HG03558 (cell line): ENCODE data around the gene HOXB13.

Experiments used
- ATAC-seq: cut with Tn5 transposase; IDR thresholded peaks from one replicate; pipeline ENCODE4 v1.9.1; 2021; ENCODE audit warnings: moderate number of reproducible peaks; ENCODE audit not compliant: unreplicated experiment; ENCODE audit errors: extremely low read depth

Gene HOXB13

DNA sequence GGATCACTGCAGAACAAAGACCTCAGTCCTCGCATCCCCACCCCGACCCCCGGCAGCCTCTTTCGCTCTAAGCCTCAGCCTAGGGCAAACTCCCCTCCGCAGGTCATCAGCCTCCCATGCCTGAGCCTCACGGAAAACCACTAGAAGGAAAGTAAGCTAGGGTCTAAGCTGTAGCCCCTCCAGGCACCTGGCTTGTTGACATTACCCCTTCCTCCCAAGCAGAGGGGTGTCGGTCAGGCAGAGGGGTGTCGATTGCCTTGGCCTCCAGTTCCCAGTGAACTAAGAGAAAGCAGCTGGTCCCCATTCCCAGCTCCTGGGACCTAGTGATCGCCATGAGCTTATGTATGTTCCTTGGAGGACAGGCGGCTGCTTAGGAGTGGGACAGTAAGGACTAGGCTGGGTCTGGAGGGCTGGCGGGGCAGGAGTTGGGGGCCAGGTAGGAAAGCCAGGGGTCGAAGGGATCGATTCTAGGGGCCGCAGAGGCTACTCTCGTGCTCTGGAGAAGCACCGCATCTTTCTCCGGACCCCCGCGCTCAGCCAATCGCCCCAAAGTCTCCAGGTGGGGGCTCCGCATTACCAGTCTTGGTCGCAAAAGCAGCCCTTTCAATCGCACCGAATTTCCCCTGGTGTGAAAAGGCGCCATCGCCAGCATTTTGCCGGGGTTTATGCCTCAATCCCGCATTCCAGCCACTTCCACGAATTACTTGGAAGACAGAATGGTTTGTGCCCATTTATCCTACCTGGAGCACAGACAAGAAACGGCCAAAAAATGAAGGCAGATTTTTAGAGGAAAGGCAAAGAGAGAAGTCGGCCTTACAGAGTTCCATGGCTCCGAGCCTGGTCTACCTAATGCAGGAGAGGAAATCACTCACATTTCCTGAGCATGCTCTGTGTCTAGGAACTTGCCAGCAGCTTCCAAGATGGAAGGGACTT, 21.3 kb upstream of the HOXB13 start:
- ATAC-seq = no peak

DNA sequence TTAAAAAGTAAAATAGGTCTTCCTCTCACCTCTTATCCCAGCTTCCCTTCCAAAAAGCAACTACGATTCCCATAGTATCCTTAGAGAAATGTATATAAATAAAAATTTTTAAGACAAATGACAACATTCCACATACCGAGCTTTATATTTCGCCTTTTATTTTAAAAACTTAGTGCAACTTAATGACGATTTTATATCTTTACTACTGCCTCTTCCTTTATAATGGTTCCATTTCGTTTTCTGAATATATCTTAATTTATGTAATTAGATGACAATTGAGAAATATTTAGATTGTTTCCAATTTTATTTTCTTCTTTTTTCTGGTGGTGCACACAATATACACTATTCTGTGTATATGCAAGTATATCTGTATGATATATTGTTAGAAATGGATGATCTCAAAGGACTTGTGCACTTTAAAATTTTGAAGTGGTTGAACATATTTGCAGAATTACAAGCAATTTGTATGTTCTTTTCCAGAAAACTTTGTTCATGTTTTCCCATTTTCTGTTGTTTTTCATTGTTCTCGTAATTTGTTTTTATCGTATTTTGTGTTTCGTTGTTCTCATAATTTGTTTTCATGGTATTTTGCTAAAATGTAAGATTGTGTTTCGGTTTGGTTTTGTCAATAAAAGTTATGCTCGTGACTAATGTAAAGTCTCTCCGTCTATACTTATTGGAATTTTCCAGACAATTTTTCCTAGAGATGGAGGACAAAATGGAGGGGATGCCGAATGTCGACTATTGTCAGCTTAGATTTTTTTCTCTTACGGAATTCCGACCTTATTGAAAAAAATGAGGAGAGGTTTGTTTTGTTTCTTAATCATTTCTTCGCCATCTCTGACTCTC, 20.4 kb upstream of the HOXB13 start:
- no peak for ATAC-seq

DNA sequence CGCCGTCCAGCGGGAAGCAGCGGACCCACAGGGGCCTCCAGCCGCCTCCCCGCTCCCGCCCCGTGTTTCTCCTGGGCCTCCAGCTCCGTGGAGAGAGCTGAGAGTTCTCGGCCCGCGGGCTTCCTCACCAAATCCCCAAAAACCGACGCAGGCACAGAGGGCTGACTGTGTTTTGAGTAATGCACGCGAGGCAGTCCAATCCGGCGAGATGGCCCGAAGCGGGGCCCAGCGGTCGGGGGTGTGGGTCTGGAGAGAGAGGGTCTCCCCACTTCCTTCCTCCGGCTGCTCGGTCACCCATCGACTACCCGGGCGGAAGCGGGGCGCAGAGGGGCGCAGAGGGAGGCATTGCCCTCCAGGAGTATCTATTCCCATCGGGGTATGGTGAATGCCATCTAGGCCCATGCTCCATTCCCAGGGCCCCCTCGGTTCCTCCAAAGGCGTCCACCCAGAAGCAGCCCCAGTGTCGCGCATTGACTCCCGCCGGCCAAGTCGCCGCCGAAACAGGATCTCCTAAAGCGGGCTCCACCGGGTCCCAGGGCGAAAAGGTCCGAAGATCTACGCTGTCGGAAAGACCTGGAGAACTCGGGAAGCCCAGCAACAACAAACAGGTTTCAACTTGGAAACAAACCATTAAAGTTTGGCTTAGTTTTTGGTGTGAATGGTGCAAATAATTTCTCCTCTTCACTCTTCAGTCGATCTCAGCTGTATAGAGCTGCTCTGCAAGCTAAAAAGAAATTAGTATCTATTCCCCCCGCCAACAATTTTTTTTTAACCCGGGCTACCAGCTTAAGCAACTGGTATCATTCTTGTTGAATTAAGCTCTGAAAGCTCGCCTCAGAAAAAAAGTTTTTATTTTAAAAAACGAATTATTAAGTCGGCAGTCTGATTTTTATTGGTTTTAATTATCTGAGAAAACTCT, 19.2 kb upstream of the HOXB13 start:
- no peak for ATAC-seq

DNA sequence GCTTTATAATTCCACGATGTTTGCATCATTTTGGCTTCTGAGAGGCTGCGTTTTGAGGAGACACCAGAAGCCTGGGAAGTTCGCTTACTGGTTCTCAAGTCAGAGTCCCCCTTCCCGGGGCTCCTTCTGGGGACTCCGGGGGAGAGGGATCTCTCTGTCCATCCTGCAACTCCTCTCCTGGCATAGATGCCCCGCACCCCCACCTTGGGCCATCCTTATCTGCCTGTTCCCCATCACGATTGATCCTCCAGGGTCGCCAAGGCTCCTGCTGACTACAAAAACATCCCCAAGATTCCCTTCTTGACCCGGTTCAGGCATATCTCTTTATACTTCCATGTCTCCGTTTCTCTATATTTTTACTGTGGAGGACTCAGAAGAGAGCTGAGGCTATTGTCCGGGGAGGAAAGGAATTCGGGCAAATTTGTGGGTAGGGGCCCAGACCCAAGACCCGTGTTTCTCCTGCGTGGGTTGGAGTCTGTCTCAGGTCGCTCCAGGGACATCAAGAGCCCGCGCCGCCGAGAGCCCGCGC, 18.4 kb upstream of the HOXB13 start:
- ATAC-seq = no peak

DNA sequence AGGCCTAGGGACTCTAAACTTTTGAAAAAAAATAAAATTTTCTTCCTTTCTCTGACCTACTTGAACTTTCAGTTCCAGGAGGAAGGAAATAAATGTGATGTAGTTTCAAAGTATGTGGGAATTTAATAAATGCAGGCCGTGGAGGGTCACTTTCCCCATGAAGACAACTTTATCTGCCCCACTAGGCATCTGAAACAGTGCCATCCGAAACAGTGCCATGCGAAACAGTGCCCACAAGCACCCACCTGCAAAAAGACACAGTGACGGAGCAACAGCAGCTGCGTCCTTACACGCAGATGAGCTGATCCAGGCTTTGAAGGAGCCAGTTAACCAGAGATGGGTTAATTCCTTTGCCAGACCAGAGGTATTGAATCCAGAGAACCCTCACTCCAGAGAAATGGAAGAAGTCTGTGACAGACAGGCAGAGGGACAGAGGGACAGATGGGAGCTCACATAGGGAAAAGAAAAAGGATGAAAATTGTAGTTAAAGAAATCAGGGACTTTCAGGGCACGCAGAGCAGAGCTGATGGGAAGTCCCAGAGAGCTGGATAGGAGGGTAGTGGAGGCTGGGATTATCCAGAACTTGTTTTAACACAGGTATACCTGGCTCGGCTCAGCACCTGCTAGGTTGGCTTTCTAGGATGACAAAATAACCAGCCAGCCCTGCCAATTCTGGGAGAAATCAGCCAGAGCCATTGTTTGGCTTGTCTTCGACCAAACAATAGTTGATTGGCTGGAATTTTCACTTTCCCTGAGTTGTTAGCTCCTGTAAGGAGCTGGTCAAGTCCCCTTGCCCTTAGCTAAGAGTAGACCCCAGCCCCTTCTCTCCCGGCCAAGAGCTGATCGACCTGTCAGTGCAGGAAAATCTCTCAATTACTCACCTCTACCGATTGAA, 17.1 kb upstream of the HOXB13 start:
- ATAC-seq = no peak

DNA sequence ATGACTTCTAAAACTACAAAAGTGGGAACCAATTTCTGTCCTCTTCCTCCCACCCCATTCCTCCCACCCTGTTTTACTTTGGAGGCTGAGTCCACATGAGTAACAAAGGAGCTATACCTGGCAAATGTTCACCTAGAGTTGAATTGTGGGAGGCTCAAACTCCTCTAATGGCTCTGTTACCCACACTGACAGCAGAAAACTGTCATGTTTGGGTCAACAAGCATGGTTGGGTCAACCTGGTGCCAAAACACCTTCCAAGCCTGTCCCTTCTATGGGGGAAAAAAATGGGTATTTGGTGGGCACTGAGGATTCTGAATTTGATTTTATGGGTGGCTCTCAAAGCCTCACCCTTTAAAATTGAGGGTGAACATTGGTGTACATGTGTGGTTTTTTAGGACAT, 12.0 kb upstream of the HOXB13 start:
- no peak for ATAC-seq

DNA sequence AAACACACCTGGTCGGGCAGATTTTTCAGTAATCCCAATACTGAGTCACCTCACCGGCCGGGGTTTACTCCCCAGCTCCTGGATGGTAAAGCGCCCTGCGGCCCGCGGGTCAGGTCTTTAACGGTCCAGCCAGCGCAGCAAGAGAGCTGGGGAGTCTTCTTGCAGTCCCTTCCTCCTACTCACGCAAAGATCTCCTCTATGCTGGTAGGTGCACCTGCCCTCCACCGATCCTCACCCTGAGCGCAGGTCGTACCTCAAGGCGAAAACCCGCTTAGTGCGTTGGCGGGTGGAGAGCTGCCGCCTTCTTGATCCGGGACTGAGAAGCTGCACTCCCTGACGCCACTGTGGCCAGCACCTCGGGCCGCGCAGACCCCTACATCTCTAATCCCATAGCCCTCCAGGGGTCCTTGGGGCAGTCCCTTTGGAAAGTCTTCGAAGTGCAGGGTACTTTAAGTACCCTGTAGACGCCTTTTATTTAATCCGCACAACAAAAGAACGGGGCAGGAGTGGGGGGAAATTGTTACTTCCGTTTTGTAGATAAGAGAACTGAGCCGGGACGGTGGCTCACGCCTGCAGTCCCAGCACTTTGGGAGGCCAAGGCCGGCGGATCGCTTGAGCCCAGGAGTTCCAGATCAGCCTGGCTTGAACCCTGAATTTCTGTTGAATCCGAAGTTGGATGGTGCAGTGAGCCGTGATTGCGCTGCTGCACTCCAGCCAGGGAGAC, 10.4 kb upstream of the HOXB13 start:
- ATAC-seq = no peak

DNA sequence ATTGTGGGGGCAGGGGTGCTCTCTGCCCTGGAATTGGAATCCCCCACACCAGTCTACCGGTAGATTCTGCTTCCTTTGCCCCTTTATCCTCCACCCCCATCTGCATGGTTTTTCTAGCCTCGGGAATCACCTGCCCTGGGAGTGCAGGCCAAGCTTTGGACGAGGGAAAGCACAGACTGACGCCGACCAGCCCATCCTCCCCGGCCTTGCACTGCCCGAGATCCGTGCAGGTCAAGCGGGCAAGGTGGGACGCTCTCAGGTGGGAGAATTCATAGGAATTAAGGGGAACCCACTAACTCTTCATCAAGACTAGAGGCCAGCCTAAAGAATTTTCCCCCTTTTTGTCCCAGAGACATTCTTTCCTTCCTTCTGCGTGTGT, 9.9 kb upstream of the HOXB13 start:
- no peak for ATAC-seq

DNA sequence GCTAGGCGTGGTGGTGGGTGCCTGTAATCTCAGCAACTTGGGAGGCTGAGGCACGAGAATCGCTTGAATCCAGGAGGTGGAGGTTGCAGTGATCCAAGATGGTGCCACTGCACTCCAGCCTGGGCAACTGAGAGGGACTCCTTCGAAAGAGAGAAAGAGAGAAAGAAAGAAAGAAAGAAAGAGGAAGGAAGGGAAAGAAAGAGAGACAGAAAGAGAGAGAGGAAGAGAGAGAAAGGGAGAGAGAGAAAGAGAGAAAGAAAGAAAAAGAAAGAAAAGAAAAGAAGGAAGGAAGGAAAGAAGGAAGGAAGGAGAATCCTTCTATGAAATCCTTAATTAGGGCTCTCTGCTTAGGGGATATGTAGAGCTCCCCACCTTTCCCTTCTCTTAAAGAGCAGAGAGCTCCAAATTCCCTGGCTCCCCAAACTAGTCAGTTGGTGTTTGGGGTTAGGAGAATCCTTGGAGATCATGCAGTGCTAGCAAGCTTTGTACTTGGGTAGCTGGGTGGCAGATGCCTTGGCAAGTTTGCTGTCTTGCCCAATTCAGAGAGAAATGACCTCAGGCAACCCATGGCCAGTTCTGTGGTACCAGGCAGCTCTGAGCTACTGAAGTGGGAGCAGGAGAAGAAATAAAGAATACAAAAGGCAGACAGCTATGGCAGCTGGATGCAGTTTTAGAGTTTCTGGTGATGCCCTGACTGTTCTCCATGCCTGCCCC, 8.9 kb upstream of the HOXB13 start:
- no peak for ATAC-seq

DNA sequence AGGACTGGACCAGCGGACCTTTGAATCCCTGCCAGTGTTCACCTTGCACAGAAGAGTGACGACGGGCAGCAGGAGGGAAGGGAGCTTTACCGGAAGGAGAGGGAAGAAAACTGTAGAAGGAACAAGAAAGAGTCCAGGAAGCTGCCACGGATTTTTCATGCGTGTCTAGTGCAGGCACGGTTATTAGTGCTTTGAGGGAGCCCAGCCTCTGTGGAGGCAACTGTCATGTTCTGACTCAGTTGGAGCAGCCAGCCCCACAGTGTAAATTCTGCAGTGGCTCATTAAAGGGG, 6.5 kb upstream of the HOXB13 start:
- ATAC-seq = no peak

DNA sequence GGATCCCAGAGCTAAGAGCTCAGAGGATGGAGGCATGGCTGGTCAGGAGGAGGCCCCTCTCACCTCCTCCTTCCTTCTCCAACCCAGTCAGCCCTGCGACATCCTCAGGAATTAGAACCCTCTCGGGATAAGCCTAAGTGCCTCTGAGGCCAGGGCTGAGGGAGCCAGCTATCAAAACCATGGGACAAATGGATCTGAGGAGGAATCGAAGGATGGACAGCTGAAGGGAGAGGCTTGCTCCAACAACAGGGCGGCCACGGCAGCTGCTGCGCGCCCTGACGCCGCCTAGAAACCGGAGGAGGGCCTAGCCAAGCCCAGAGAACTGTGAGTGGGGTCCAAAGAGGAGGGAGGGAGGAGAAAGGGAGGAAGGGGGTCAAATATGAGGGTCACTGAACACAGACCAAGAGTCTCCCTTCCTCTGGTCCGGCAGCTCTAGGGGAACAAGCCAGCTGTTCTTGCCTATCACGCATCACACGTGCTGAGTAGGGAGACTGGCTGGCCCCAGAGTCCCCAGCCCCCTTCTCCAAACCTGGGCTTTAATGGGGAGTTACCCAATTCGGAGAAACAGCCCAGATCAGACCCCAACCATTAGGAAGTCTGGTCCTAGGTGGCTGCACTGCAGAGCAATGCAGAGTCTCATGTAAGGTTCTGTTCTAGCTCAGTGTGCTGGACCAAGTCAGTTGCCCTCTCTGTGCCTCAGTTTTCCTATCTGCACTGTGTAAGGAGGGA, 5.9 kb upstream of the HOXB13 start:
- ATAC-seq = no peak

DNA sequence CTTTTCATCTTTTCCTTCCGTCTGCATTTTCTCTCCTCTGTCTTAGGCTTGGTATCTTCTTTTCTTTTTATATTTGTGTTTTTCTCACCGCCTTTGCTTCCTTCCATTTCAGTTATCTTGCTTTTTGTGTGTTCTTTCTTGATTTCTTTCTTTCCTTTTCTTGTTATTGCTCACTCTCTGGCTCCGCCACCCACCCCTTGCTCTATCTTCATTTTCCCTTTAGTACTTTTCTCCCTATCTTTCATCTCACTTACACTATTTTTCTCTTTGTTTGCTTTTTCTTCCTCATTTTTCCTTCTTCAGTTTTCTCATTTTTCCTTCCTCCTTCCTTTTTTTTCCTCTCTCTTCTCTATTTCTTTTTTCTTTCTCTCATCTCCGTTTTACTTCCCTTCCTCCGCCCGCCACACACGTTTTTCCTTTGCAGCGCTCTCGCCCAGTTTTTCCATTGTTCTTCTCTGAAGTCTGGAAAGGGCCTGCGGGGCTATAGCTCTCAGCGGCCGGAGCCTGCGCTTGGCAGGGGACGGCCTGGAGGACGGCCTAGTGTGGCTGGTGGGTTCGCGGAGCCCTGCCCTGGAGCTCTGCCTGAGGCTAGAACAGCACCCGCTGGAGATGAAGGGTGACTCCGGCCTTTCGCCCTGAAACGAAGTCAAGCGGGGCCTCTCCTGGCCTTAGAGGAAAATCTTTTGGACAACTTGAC, 5.2 kb upstream of the HOXB13 start:
- no peak for ATAC-seq

DNA sequence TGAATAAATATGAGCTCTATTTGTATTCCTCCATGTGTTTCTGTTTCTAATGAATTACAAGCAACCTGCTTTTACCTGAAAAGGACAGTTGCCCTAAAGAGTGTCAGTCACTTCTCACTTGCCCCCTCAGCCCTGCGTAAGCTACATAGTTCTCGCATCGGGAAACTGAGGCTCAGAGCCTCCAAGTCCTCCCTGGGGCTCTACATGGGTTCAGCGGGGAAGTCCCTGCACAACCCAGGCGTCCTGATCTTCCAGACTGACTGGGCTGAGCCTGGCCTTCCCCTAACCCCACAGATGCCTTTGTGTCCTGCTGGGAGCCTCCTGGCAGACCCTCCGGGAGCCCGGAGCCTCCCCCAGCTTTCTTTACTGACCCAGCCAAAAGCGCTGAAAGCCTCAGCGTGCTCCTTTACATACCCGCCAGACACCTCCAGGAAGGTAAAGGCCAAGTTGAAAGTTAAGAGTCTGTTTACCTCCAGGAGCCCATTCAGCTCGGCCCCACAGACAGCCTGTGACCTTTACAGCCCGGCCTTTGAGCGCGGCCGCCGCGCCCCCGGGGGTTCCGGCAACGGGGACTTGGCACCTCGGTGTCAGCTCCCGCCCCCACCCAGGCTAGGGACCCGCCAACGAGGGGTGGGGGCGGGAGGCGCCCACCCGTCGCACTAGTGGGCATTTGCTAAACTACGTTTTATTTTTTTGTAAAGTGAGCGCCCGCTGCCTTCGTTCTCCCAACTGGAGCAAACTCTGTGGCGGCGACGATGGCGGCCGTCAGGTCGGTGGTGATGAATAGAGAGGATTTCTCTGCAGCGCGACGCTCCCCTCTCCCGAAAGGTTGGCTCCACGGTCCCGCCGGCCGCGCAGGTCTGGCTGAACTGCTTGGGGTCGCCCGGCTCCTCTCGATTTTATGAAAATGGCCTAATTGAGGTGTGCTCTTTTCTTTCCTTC, 4.4 kb upstream of the HOXB13 start:
- no peak for ATAC-seq

DNA sequence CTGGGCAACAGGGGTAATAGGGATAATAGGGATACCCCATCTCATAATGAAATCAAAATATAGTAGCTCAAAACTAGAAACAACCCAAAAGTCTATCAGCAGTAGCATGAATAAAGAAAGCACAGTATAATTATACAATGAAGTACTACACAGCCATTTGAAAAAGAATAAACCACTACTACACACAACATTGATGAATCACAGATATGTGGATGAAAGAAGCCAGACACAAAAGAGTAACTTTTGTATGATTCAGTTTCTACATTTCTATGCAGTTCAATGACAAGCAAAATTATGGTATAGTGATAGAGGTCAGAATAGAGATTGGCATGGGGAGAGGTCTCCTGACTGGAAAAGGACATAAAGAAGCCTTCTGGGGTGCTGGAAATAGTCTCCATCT, 2.8 kb upstream of the HOXB13 start:
- ATAC-seq = no peak

DNA sequence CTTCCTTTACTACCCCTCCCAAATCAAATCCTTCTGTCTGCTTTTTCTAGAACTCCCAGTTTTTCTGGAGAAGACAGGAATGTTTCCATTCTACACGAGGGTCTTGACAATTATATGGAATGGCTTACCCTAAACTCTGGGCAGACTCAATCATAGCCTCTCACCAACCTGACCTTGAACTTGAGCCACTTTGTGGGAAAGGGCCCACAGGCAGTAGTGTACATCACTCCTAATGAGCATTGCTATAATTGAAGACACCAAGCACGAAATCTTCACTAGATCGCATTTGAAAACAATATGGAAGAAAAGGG, 1.6 kb upstream of the HOXB13 start:
- ATAC-seq = no peak
